Stimulated activated CD8-positive, alpha-beta memory T cell treated with anti-CD3 and anti-CD28 coated beads, Interleukin-4, amount 100 ng/mL, for 24 hours (primary cell): Measurements from ENCODE around the gene AQP12A.

ENCODE experiments used
- DNase-seq: peaks from one replicate; pipeline ENCODE4 v3.0.0-alpha.2; 2020; ENCODE audit warnings: low read depth

Gene AQP12A

DNA sequence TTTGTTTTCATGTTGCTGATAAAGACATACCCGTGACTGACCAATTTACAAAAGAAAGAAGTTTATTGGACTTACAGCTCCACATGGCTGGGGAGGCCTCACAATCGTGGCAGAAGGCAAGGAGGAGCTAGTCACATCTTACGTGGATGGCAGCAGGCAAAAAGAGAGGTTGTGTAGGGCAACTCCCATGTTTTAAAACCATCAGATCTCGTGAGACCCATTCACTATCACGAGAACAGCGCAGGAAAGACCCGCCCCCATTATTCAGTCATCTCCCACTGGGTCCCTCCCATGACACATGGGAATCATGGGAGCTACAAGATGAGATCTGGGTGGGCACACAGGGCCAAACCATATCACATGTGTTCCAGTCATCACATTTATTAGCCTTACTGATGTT lies 16.8 kb downstream of the AQP12A start:
- no peak for DNase-seq

- DNase-seq = no peak
Observed at GRCh38 chr2:240711296-240711695, 19.6 kb downstream of the AQP12A start.

GRCh38 chr2:240711701-240712100 lies 20.0 kb downstream of the AQP12A start:
- DNase-seq = no peak

- no peak for DNase-seq
Observed at GRCh38 chr2:240712121-240712520, 20.5 kb downstream of the AQP12A start.

- DNase-seq = no peak
Observed at GRCh38 chr2:240713071-240713927, 21.6 kb downstream of the AQP12A start.

DNA sequence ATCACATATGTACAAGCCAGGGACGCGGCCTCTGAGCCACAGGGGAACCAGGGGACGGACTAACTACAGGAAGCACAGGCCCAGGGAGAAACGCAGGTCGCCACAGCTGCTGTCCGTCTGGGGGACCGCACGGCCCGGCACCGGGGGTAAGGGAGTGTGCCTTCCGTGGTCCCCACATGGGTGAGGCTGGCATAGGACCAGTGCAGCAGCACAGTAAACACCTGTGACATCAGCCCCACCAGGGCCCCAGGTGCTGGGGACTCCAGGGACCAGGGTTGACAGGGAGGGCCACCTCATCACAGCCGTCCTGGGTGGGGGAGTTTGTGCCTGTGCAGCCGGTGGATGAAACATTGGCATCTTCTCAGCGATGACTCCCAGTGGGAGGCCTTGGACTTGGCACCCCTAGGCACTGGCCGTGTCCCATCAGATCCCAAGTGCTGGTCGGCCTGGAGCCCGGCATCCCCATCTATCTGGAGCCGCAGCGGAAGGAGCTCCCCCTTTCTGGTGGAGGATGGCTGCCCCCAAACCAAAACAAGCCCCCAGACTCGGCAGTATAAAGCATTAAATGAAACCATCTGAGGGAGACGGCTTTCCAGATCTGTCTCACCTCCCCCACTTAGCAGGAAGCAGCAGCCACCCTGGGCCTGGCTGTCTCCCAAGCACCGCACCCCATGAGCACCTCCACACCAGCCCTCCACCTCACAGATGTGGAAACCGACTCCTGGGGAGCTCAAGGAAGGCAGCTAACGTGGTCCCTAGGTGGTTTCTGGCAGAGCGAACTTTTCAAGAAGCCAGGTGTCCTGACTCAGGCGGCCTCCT lies 22.5 kb downstream of the AQP12A start:
- DNase-seq = no peak

- no peak for DNase-seq
Observed at GRCh38 chr2:240714747-240715725, 23.4 kb downstream of the AQP12A start.

GRCh38 chr2:240716130-240716798 lies 24.6 kb downstream of the AQP12A start:
- no peak for DNase-seq

GRCh38 chr2:240717181-240717641 lies 25.5 kb downstream of the AQP12A start:
- DNase-seq = no peak

DNA sequence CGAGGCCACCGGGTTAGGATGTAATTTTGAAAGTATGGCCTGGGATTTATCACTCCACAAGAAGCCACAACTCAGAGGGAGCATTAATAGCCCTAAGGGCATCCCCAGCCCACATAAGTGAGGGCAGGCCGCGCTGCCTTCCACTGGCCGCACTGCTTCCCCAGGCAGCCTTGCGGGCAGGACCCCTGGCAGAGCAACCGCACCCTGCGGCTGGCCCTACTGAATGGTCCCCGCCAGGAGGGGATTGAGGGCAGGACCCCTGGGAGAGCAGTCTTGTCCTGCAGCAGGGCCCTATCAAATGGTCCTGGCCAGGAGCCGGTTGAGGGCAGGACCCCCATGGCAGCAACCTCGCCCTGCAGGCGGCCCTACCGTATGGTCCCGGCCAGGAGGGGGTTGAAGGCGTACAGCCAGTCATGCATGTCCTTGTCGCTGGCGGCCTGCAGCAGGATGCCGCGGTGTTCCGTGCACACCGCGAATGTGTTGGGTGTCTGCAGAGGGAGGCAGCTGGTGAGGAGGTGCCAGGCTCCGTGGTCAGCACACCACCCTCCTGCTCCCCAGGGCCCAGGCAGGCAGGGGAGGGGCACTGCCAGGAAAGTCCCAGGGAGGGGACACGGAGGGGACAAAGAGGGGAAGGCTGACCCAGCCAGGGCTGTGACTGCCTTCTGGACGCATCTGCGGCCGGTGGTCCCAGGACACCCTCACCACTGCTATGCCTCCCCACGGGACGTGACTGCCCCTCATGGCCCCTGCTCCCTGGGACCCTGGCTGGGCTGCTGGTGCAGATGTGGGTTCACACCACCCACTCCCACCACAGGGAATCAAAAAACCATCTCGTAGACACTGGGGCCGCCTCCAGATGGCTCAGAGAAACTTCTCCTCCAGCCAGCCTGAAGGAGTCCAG lies 26.3 kb downstream of the AQP12A start:
- no peak for DNase-seq

DNA sequence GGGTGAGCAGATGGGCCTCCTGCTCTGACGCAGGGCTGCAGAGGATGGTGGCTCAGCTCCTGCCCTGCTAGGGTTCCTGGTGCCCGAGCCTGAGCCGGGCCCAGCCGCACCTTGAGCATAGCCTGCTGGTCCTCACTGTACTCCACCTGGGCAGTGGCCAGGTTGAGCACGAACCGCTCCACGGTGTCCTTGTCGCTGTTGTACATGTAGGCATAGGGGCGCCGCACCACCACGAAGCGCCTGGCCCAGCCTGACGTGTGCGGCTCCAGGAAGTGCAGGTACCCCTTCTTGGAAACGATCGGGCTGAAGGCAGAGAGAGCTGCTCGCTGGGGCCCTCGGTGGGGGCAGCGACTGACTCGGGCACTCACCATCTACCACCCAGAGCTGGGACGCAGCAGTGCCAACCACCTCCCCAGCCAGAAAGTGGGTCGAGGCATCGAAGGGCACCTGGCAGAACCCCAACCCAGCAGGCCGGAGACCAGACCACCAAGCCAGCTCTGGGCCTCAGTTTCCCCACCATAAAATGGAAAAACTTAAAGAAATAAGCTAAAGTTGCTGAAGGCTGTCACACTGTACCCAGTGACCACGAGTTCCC lies 27.3 kb downstream of the AQP12A start:
- DNase-seq = no peak

GRCh38 chr2:240719676-240720545 lies 28.2 kb downstream of the AQP12A start:
- DNase-seq = no peak

GRCh38 chr2:240720686-240721595 lies 29.3 kb downstream of the AQP12A start:
- DNase-seq = no peak

GRCh38 chr2:240721596-240722180 lies 30.0 kb downstream of the AQP12A start:
- no peak for DNase-seq

GRCh38 chr2:240722376-240722775 lies 30.7 kb downstream of the AQP12A start:
- no peak for DNase-seq

DNA sequence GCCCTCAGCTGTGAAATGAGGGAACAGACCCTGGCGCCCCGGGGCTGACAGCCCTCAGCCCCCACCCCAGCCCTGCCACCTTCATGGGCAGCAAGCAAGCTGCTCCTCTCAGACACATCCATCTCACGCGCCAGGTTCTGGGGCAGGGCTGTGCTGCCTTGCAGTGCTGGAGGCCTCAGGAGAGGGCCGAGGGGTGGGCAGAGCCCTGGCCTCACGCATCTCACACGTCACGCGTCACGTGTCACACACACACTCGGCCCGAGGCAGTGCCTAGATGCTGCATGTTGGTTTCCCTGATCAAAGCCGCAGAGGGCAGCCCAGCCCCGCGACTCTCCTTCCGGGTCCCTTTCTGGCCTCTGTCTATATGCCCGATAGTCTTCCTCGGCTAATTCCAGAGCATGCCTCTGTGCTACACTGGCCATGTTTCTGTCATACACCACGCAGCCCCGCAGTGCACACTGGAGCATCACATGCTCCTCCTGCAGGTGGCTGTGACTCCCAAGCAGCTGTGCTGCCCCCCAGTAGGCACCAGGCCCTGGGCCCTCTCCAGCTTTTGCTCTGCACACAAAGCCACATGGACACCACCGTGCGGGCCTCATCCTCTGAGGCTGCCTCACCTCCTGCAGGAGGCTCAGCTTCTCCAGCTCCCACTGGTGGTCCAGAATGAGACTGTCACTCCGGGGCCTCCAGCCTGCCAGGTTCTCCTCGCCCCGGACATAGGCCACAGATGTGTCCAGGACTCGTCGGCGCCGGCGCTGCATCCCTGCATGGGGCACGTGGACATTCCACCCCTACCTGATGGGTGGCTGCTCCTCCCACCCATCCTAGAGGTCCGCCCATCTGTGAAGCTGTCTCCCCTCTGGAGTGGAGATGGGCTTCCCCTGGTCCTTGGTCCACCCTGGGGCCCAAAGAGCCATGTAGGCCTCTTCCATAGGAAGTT lies 31.4 kb downstream of the AQP12A start:
- DNase-seq = no peak
